Esophagus squamous epithelium (tissue), 5 donors: ENCODE measurements around the gene SNX1. TPM values are rescaled to one million over a fixed set of nuclear protein-coding genes. Genes with fewer than 3 reads are reported as not detected.
"Not testable (repeated sequence)": the region's sequence is repeated elsewhere in the genome, so short reads cannot be mapped to it uniquely, and the experiment has no call there.

ENCODE experiments used
- DNase-seq: peaks from one replicate; lab custom pipeline; 2025; lab: John Stamatoyannopoulos, UW
- H3K27ac ChIP-seq, 4 donors: fragments of 200-600 bp; sonication (generic); one replicate each; pipeline ENCODE4 v1.5.1; 2016 to 2019; ENCODE audit warnings: mild to moderate bottlenecking in 1 of 4
- H3K27me3 ChIP-seq, 4 donors: fragments of 200-600 bp; sonication (generic); 1 replicate in 3 of 4; 2 replicates in 1 of 4; pipeline versions ENCODE4 v1.5.1 to v1.6.0; 2017 to 2021; ENCODE audit warnings: antibody characterized with exemption in 1 of 4
- H3K36me3 ChIP-seq, 3 donors: fragments of 200-600 bp; sonication (generic); one replicate each; pipeline ENCODE4 v1.5.1; 2016 to 2019
- H3K4me1 ChIP-seq, 3 donors: fragments of 200-600 bp; sonication (generic); one replicate each; pipeline ENCODE4 v1.5.1; 2017 to 2019
- H3K4me3 ChIP-seq, 4 donors: fragments of 200-600 bp; sonication (generic); 1 replicate in 3 of 4; 2 replicates in 1 of 4; pipeline ENCODE4 v1.5.1; 2016 to 2019; ENCODE audit warnings: mild to moderate bottlenecking in 2 of 4, moderate library complexity in 1 of 4
- H3K9me3 ChIP-seq, 3 donors: fragments of 200-600 bp; sonication (generic); one replicate each; pipeline ENCODE4 v1.5.1; 2016 to 2019
- CTCF ChIP-seq, 6 experiments: fragments of 450-650 bp in 4 of 6; fragments of 200-600 bp in 2 of 6; sonication (generic) in 2 of 6; IDR thresholded peaks; one replicate each; pipeline ENCODE4 v1.5.1; 2016 to 2019; ENCODE audit warnings: antibody characterized with exemption in 6 of 6, mild to moderate bottlenecking in 4 of 6, moderate library complexity in 4 of 6
- POLR2A ChIP-seq, 4 donors: fragments of 450-650 bp; IDR thresholded peaks; one replicate each; pipeline ENCODE4 v1.6.1; 2017; ENCODE audit warnings: antibody characterized with exemption in 4 of 4, mild to moderate bottlenecking in 4 of 4, moderate library complexity in 3 of 4
- WGBS, 2 donors: methylation state at CpG; one replicate each; pipeline ENCODE4 v1.1.5; 2018; 5-methylcytosine and 5-hydroxymethylcytosine counted together
- intact Hi-C: fragments of 100-400 bp; cut with DNase I; formaldehyde crosslinking; loops from one replicate; pipeline ENCODE4 v1.15.0; 2022
- total RNA-seq, 4 donors: library from RNA; depleted of rRNA; stranded (reverse); fragments of >200 nt; gene quantifications; one replicate each; pipeline ENCODE4 v1.1.0, GENCODE V29; 2016
- donor health status: DM: yes; HTN: yes; CAD: no.

SNX1 gene
- total RNA-seq, 4 donors from 2014 or later: 39.9 to 71.1 (median 52.0) TPM

GRCh38 chr15:64107337-64107736, 11.6 kb downstream of the SNX1 start:
- TF ChIP-seq CTCF (IDR thresholded peaks at IDR 0.05) (no peak), POLR2A (IDR thresholded peaks at IDR 0.05) (no peak)
- intact Hi-C loops: loop anchor here (10.0 kb wide), 1 partner anchor 47 kb away; the partner anchor contains the start of gene SNX22
- Histone ChIP-seq H3K4me1 (peaks cover 7 to 60% (median 8%) of the 10 kb centered on the region in 3 donors), H3K36me3 (peaks cover 0 to 5% (median 0%) of the 10 kb centered on the region in 3 donors), H3K27me3 (no peaks in the 10 kb centered on the region), H3K27ac (no peak overlapping the region), H3K9me3 (no peaks in the 10 kb centered on the region), H3K4me3 (no peak overlapping the region)
- no peak for DNase-seq
- WGBS, 2 donors: 86 to 100% methylated on average over 1 of the region's 1 CpG

GRCh38 chr15:64110108-64110701, 14.4 kb downstream of the SNX1 start:
- not testable (repeated sequence) for H3K27ac ChIP-seq
- peaks cover 3 to 52% (median 4%) of the 10 kb centered on the region in 3 donors for H3K4me1 ChIP-seq

GRCh38 chr15:64110950-64111678, 15.3 kb downstream of the SNX1 start:
- WGBS, 2 donors: 78 to 88% methylated on average over 3 of the region's 3 CpGs
- H3K27ac ChIP-seq: no peak overlapping the region

More at GRCh38 chr15:64110108-64110701, 14.4 kb downstream of the SNX1 start:
- DNase-seq, H3K27me3 ChIP-seq, intact Hi-C loops, H3K4me3 ChIP-seq, H3K9me3 ChIP-seq: not testable (repeated sequence)
- H3K36me3 ChIP-seq: peaks cover 6 to 33% (median 11%) of the 10 kb centered on the region in 3 donors
- WGBS, 2 donors: 82 to 86% methylated on average over 4 of the region's 4 CpGs

GRCh38 chr15:64111679-64112050, 15.9 kb downstream of the SNX1 start:
- intact Hi-C loops: no loop called here
- Histone ChIP-seq H3K27me3 (no peaks in the 10 kb centered on the region), H3K36me3 (peaks cover 9 to 48% (median 11%) of the 10 kb centered on the region in 3 donors), H3K27ac (no peak overlapping the region), H3K4me1 (peaks cover 0 to 37% (median 0%) of the 10 kb centered on the region in 3 donors), H3K9me3 (no peaks in the 10 kb centered on the region), H3K4me3 (no peak overlapping the region)
- DNase-seq: no peak
- 61 to 70% methylated on average over 2 to 3 of the region's 3 CpGs for WGBS, 2 donors
- no peak for TF ChIP-seq CTCF (IDR thresholded peaks at IDR 0.05)
- no peak for TF ChIP-seq POLR2A (IDR thresholded peaks at IDR 0.05)

More at GRCh38 chr15:64110950-64111678, 15.3 kb downstream of the SNX1 start:
- intact Hi-C loops: no loop called here
- Histone ChIP-seq H3K4me3 (no peak overlapping the region), H3K9me3 (no peaks in the 10 kb centered on the region), H3K27me3 (no peaks in the 10 kb centered on the region), H3K4me1 (peaks cover 0 to 43% (median 0%) of the 10 kb centered on the region in 3 donors), H3K36me3 (peaks cover 9 to 42% (median 11%) of the 10 kb centered on the region in 3 donors)
- DNase-seq: no peak
- no peak for TF ChIP-seq CTCF (IDR thresholded peaks at IDR 0.05)
- no peak for TF ChIP-seq POLR2A (IDR thresholded peaks at IDR 0.05)

GRCh38 chr15:64112073-64112772, 16.4 kb downstream of the SNX1 start:
- Histone ChIP-seq H3K4me3 (no peak overlapping the region), H3K27me3 (no peaks in the 10 kb centered on the region), H3K27ac (no peak overlapping the region), H3K36me3 (peaks cover 9 to 53% (median 11%) of the 10 kb centered on the region in 3 donors), H3K4me1 (peaks cover 0 to 35% (median 0%) of the 10 kb centered on the region in 3 donors), H3K9me3 (no peaks in the 10 kb centered on the region)
- intact Hi-C loops: no loop called here
- DNase-seq: no peak
- 70 to 84% methylated on average over 4 of the region's 4 CpGs for WGBS, 2 donors
- no peak for TF ChIP-seq POLR2A (IDR thresholded peaks at IDR 0.05)
- TF ChIP-seq CTCF (IDR thresholded peaks at IDR 0.05): no peak
